Heart left ventricle (tissue), 16 donors: ENCODE results near the gene ADCY5. TPM values are rescaled to one million over a fixed set of nuclear protein-coding genes. Genes with fewer than 3 reads are reported as not detected.
A peak's percentile ranks its signal among the peaks of the same experiment; 100 is the strongest.

ENCODE experiments used
- ATAC-seq, 4 donors: fragments of 200-7000 bp; cut with Tn5 transposase; one replicate each; pipeline ENCODE4 v1.9.1; 2020 to 2022; ENCODE audit warnings: moderate library complexity in 4 of 4, mild to moderate bottlenecking in 3 of 4, moderate number of reproducible peaks in 1 of 4
- DNase-seq, 5 donors: peaks; one replicate each; pipeline ENCODE4 v3.0.0-alpha.2; 2020
- H3K27ac ChIP-seq, 12 donors: fragments of 200-600 bp; sonication (generic) in 4 of 12; one replicate each; pipeline versions ENCODE4 v1.5.0 to v1.8.0; 2016 to 2022; ENCODE audit warnings: mild to moderate bottlenecking in 2 of 12
- H3K27me3 ChIP-seq, 9 donors: fragments of 200-600 bp; sonication (generic) in 2 of 9; one replicate each; pipeline versions ENCODE4 v1.5.1 to v1.8.0; 2016 to 2022; ENCODE audit warnings: mild to moderate bottlenecking in 3 of 9
- H3K36me3 ChIP-seq, 9 donors: fragments of 200-600 bp; sonication (generic) in 2 of 9; one replicate each; pipeline versions ENCODE4 v1.5.0 to v1.8.0; 2018 to 2022; ENCODE audit warnings: mild to moderate bottlenecking in 2 of 9
- H3K4me1 ChIP-seq, 12 donors: fragments of 200-600 bp; sonication (generic) in 4 of 12; one replicate each; pipeline versions ENCODE4 v1.5.0 to v1.8.0; 2016 to 2022; ENCODE audit warnings: mild to moderate bottlenecking in 3 of 12
- H3K4me3 ChIP-seq, 12 donors: fragments of 200-600 bp; sonication (generic) in 4 of 12; one replicate each; pipeline versions ENCODE4 v1.5.0 to v1.8.0; 2017 to 2022; ENCODE audit warnings: mild to moderate bottlenecking in 9 of 12, moderate library complexity in 4 of 12
- H3K9me3 ChIP-seq, 12 donors: fragments of 200-600 bp; sonication (generic) in 4 of 12; one replicate each; pipeline versions ENCODE4 v1.5.0 to v1.8.0; 2016 to 2022; ENCODE audit warnings: mild to moderate bottlenecking in 1 of 12
- POLR2A ChIP-seq, 2 donors: fragments of 450-650 bp; IDR thresholded peaks; one replicate each; pipeline ENCODE4 v1.6.1; 2017; ENCODE audit warnings: antibody characterized with exemption in 2 of 2, mild to moderate bottlenecking in 2 of 2, moderate library complexity in 2 of 2
- WGBS, 4 donors: extraction: QIAGEN DNeasy Blood & Tissue Kit in 2 of 4; methylation state at CpG; one replicate each; pipeline versions ENCODE4 v1.1.5 to v1.1.7; 2013 to 2018; 5-methylcytosine and 5-hydroxymethylcytosine counted together
- intact Hi-C, 10 donors: fragments of 100-400 bp; cut with DNase I; formaldehyde crosslinking; loops; one replicate each; pipeline versions ENCODE4 v1.11.1 to v1.14.2; 2022
- polyA plus RNA-seq, 2 donors: library from polyadenylated mRNA; stranded (reverse); fragments of 200-250 nt; gene quantifications; one replicate each; pipeline ENCODE4 v1.2.3, GENCODE V29; 2013
- total RNA-seq, 9 donors: library from RNA; depleted of rRNA in 2 of 9; stranded (reverse); fragments of >200 nt in 2 of 9; fragmentation: NEBNext Ultra II Directional in 3 of 9; extraction: Animal tissue kit (Norgen Biotek cat#: 25700) in 3 of 9; gene quantifications; one replicate each; pipeline versions ENCODE4 v1.1.0 to v1.2.4, GENCODE V29; 2016 to 2023
- TF ChIP-seq, protein P1 (sequence below), 12 donors: fragments of 200-600 bp; sonication (generic) in 4 of 12; IDR thresholded peaks; one replicate each; pipeline versions ENCODE4 v1.5.0 to v1.8.0; 2018 to 2022; ENCODE audit warnings: antibody characterized with exemption in 12 of 12, mild to moderate bottlenecking in 5 of 12
- donor health status: ischemic (EF 13 %, LVEDD 7.1; RV severe dilation, severe dysfunction).
- donor health status: healthy with polysubstance abuse.
- donor health status: DM: no; HTN: yes; CAD: no.
- donor health status: DM: no; HTN: no; CAD: no.
- donor health status: ischemic (EF 25% LVEDD 6.9; RV normal size, moderate dysfunction).
- donor health status: ischemic (EF 25% LVEDD 5.7; RV mildly dilated, moderate dysfunction).
- donor health status: healthy.
- donor health status: DM: yes; HTN: yes; CAD: no.
- donor health status: ischemic (EF 35%, LVEDD 5.7; RV mildly dilated, moderate dysfunction).
- donor health status: nonischemic (EF 11% LVEDD 7.7; RV severe dilation, severe dysfunction).
- donor health status: DM: yes; HTN: yes; CAD: no.
- donor health status: PGD.
- donor health status: ischemic (EF 29% LVEDD 5.4; RV normal size, mild dysfunction).
- donor health status: nonischemic (EF 23%, LVEDD 6.1; RV moderate dilation, normal function).

Gene ADCY5
- total and polyA plus RNA-seq, 11 donors = 78.5 to 276 (median 167) TPM

DNA sequence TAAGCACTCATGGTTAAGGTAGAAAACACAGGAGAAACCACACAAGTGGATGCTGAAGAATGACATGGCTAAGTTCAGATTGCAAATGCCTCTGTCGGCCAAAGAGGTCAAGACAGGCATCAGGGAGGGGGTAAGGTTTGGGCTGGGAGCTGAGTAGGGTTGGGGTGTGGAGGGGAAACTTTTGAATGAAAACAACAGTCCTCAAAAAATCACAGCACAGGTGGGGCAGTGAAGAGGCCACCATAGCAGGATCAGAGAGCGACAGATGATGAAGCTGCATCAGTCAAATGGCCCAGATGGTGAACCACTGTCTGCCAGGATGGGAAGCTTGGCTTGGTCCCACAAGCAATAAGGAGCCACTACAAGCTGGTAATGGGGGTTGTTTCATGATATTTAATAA is 74.9 kb downstream of the ADCY5 start:
- no peak for ATAC-seq
- intact Hi-C loops = loop anchor here in 1 of 10 donors (5.0 to 10.0 kb wide), 2 partner anchors 42 to 71 kb away; partner anchors contain the start of gene ADCY5

DNA sequence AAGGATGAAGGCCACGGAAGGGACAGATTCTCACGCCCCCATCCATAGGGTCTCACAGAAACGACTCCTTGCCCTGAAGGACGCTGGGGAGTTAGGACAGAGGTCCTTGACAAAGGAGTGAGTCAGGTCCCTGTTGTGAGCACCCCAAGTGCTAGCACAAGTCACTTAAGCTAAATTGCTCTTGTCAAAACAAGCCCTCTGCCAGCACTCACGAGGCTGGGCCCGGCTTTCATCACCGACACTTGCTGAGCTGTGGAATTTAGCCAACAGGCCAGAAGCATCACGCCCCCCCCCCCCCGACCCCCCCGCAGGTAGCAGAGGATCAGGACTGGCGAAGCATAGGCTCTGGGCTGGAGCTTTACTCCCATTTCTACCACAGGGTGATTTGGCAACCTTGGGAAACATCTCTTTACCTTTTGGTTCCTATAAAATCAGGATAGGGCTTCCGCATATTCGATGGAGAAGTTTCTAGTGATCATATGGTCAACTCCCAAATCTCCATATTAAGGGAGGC is 75.4 kb downstream of the ADCY5 start:
- H3K27me3 ChIP-seq = no peaks in the 10 kb centered on the region
- H3K9me3 ChIP-seq = peaks cover 0 to 7% (median 0%) of the 10 kb centered on the region in 12 donors
- peak; percentile 84 to 88 (median 86) for ATAC-seq
- peak in 4 of 5 donors; percentile 75 to 88 (median 82) for DNase-seq
- H3K4me1 ChIP-seq = peaks cover 12 to 95% (median 64%) of the 10 kb centered on the region in 12 donors
- peaks cover 0 to 3% (median 0%) of the 10 kb centered on the region in 9 donors for H3K36me3 ChIP-seq
- peak overlapping the region; percentile 76 to 96 (median 85) for H3K27ac ChIP-seq
- intact Hi-C loops = loop anchor here in 1 of 10 donors (5.0 to 10.0 kb wide), 2 partner anchors 41 to 71 kb away; partner anchors contain the start of gene ADCY5
- H3K4me3 ChIP-seq = no peak overlapping the region
- WGBS, 4 donors = 27 to 36% (median 34%) methylated on average over 12 to 13 of the region's 13 CpGs
- TF ChIP-seq, protein P1, sequence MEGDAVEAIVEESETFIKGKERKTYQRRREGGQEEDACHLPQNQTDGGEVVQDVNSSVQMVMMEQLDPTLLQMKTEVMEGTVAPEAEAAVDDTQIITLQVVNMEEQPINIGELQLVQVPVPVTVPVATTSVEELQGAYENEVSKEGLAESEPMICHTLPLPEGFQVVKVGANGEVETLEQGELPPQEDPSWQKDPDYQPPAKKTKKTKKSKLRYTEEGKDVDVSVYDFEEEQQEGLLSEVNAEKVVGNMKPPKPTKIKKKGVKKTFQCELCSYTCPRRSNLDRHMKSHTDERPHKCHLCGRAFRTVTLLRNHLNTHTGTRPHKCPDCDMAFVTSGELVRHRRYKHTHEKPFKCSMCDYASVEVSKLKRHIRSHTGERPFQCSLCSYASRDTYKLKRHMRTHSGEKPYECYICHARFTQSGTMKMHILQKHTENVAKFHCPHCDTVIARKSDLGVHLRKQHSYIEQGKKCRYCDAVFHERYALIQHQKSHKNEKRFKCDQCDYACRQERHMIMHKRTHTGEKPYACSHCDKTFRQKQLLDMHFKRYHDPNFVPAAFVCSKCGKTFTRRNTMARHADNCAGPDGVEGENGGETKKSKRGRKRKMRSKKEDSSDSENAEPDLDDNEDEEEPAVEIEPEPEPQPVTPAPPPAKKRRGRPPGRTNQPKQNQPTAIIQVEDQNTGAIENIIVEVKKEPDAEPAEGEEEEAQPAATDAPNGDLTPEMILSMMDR (IDR thresholded peaks at IDR 0.05) = no peak
- TF ChIP-seq POLR2A (IDR thresholded peaks at IDR 0.05) = no peak

More for the DNA sequence above, 74.9 kb downstream of the ADCY5 start:
- WGBS, 4 donors = 50 to 74% (median 56%) methylated on average over 2 of the region's 2 CpGs
- Histone ChIP-seq H3K4me3 (no peak overlapping the region), H3K27ac (peak overlapping the region; percentile 60 to 96 (median 85)), H3K36me3 (peaks cover 0 to 1% (median 0%) of the 10 kb centered on the region in 9 donors), H3K9me3 (peaks cover 0 to 3% (median 0%) of the 10 kb centered on the region in 12 donors), H3K27me3 (no peaks in the 10 kb centered on the region), H3K4me1 (peaks cover 12 to 96% (median 64%) of the 10 kb centered on the region in 12 donors)
- DNase-seq = peak in 1 of 5 donors; percentile 15
- TF ChIP-seq, protein P1 (IDR thresholded peaks at IDR 0.05) = no peak
- TF ChIP-seq POLR2A (IDR thresholded peaks at IDR 0.05) = no peak

DNA sequence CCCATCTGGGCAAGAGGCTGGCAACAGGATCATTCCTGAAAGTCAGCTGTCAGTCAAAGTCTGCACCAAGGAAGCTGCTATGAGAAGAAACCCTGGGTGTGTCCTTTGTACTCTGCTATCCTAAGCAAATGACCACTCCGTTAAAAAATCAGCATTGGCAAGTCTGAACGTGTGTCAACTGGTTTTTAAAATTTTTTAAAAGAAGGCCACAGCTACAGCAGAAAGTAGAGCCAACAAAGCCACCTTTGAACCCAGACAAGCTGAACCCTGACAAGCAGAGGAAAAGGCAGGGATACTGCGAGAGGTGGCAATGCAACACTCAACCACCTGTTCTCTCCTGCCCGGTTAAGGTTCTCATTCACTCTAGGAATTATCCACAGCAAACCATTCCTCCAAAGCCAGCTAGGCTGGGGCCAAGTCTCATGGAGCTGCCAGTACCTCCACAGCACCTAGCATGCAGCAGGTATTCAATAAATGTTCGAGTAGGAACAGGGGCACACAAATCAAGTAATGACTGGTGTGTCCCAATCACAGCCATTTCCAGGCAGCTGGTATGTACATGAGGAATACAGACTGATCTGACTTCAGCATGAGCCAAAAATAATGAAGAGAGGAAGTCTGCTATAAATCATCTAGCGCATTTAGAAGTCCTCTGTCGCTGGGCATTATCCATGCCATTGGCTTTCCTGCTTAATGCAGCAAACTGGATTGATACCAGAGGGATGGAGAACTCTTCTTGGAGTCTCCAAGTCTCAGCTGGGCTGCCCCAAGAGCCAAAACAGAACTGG is 76.0 kb downstream of the ADCY5 start:
- H3K9me3 ChIP-seq = peaks cover 0 to 7% (median 0%) of the 10 kb centered on the region in 12 donors
- WGBS, 4 donors = 35 to 45% (median 43%) methylated on average over 7 of the region's 7 CpGs
- ATAC-seq (peak; percentile 18 to 52 (median 31)), DNase-seq (no peak)
- no peak for TF ChIP-seq POLR2A (IDR thresholded peaks at IDR 0.05)
- TF ChIP-seq, protein P1 (IDR thresholded peaks at IDR 0.05) = no peak
- no peaks in the 10 kb centered on the region for H3K27me3 ChIP-seq
- H3K4me1 ChIP-seq = peaks cover 12 to 96% (median 65%) of the 10 kb centered on the region in 12 donors
- intact Hi-C loops = loop anchor here in 1 of 10 donors (5.0 to 10.0 kb wide), 2 partner anchors 41 to 72 kb away; partner anchors contain the start of gene ADCY5
- peaks cover 0 to 3% (median 0%) of the 10 kb centered on the region in 9 donors for H3K36me3 ChIP-seq
- H3K4me3 ChIP-seq = no peak overlapping the region
- H3K27ac ChIP-seq = peak overlapping the region; percentile 76 to 96 (median 84)
